Measurements from ENCODE around the gene MMRN1.

MMRN1 gene, protein sequence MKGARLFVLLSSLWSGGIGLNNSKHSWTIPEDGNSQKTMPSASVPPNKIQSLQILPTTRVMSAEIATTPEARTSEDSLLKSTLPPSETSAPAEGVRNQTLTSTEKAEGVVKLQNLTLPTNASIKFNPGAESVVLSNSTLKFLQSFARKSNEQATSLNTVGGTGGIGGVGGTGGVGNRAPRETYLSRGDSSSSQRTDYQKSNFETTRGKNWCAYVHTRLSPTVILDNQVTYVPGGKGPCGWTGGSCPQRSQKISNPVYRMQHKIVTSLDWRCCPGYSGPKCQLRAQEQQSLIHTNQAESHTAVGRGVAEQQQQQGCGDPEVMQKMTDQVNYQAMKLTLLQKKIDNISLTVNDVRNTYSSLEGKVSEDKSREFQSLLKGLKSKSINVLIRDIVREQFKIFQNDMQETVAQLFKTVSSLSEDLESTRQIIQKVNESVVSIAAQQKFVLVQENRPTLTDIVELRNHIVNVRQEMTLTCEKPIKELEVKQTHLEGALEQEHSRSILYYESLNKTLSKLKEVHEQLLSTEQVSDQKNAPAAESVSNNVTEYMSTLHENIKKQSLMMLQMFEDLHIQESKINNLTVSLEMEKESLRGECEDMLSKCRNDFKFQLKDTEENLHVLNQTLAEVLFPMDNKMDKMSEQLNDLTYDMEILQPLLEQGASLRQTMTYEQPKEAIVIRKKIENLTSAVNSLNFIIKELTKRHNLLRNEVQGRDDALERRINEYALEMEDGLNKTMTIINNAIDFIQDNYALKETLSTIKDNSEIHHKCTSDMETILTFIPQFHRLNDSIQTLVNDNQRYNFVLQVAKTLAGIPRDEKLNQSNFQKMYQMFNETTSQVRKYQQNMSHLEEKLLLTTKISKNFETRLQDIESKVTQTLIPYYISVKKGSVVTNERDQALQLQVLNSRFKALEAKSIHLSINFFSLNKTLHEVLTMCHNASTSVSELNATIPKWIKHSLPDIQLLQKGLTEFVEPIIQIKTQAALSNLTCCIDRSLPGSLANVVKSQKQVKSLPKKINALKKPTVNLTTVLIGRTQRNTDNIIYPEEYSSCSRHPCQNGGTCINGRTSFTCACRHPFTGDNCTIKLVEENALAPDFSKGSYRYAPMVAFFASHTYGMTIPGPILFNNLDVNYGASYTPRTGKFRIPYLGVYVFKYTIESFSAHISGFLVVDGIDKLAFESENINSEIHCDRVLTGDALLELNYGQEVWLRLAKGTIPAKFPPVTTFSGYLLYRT

DNA sequence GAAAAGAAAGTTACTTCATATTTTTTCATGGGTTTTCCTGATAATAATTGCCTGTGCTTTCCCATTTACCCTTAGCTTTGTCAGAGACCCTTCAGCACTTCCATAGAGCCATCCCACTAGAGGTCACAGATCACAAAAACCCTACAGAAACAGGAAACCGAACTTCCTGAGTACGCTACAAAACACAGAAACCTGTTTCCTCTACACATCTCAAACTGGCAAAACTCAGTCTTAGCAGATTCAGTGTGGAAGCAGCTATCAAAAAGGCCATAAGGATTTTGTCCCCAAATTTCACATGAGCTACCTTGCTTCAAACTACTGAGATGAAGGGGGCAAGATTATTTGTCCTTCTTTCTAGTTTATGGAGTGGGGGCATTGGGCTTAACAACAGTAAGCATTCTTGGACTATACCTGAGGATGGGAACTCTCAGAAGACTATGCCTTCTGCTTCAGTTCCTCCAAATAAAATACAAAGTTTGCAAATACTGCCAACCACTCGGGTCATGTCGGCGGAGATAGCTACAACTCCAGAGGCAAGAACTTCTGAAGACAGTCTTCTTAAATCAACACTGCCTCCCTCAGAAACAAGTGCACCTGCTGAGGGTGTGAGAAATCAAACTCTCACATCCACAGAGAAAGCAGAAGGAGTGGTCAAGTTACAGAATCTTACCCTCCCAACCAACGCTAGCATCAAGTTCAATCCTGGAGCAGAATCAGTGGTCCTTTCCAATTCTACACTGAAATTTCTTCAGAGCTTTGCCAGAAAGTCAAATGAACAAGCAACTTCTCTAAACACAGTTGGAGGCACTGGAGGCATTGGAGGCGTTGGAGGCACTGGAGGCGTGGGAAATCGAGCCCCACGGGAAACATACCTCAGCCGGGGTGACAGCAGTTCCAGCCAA is at the start of gene MMRN1:
Gene MMRN1 (plus strand): TSS at position 206 of the 902 bp plus-strand sequence. CDS start 118 bp downstream, at position 324.
- DNase-seq (ENCODE audit: low read depth in 2 of 2): no peak

DNA sequence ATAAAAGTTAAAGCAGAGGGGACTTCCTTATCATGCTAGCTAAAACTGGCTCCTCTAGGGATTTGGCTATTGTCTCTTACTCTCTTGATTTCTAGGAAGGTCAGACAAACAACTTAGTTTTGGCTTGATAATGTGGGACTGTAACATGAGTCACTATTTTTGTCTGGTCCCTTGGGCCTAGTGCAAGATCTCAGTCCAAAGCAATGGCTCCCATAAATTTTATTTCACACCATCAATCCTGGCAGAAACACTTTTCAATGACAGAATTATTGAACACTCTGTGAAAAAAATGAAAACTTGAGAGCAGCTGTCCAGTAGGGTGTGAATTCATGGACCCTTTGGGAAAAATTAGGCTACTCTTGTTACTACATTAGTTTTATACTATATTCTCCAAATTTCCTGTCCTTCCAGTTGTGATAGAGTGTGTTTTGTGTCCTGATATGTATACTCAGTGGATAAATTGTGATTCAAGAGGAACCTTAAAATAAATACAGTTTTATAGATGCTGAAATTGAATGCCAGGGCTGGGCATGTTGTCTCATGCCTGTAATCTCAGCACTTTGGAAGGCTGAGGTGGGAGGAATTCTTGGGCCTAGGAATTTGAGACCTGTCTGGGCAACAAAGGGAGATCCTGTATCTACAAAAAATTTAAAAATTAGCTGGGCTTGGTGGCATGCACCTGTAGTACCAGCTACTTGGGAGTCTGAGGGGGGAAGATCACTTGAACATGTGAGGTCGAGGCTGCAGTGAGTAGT is 46.9 kb upstream of the MMRN1 start:
- no peak for DNase-seq (ENCODE audit: low read depth in 2 of 2)

DNA sequence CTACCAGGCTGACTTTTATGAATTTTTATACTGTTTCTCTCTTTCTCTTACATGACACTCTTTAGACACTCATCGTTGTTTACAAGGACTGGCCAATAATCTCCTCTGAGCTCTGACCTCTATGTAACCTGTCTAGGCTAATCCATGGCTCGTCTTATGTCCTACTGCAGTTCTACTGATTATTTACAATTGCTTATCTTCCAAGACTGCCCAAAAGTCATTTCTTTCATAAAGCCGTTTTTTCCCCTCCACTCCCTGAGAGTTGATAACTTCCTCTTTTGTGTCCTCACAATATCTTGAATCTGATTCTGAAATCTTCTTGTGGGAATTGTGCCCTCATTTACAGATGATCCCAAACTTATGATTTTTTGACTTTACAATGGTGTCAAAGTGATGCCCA is 39.4 kb upstream of the MMRN1 start:
- DNase-seq (ENCODE audit: low read depth in 2 of 2): no peak

DNA sequence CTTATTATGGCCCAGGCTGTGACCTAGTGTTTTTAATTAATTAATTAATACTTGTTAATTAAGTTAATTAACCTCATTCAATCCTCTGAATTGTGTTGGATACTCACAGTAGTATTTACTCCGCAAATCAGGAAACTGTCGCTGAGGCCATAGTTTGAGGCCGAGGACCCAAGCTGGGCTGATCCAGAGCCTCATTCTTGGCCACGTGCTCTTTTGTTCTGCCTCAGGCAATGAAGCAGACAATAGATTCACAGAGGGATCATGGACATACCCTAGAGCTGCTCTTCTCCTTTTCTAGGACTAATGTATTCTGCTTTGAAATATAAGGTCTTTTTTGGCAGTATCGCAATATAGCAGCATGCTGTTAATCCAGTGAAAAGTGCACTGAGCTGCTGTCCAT is 33.7 kb upstream of the MMRN1 start:
- DNase-seq (ENCODE audit: low read depth in 2 of 2): no peak

DNA sequence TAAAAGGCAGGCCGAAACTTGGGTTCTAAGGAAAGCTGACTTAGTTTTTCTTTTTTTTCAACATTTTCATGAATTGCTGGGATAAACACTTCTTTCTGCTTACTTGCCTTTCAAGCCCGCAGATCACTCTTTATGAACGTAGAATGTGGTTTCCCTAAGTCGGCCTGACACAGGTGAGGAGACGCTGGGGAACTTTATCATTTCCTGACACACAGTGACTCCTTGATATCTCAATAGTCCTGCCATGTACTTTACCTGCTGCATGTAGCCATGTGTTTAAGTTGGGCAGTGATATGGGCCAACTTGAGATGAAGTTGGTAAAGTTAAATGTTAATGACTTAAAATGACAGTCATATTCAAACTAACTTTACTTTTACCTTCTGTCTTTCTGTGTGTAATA is 31.1 kb upstream of the MMRN1 start:
- no peak for DNase-seq (ENCODE audit: low read depth in 2 of 2)

DNA sequence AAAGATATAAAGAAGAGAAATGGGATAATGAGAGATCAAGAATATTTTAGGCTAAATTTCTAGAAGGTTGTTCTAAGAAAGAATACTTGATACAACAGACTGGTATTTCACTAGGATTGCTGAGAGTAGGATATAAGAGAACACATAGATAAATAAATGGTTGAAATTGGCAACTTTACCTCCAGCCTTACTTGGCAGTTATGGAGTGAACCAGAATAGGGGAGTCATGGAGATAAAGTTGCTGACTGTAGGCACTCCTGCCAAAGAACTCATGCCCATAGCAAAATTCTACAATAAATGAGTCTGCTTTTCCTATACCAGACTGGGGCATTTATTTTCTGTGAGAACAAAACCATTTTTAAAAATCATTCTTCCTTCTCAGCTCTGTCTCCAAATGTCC is 26.4 kb upstream of the MMRN1 start:
- DNase-seq (ENCODE audit: low read depth in 2 of 2): no peak

DNA sequence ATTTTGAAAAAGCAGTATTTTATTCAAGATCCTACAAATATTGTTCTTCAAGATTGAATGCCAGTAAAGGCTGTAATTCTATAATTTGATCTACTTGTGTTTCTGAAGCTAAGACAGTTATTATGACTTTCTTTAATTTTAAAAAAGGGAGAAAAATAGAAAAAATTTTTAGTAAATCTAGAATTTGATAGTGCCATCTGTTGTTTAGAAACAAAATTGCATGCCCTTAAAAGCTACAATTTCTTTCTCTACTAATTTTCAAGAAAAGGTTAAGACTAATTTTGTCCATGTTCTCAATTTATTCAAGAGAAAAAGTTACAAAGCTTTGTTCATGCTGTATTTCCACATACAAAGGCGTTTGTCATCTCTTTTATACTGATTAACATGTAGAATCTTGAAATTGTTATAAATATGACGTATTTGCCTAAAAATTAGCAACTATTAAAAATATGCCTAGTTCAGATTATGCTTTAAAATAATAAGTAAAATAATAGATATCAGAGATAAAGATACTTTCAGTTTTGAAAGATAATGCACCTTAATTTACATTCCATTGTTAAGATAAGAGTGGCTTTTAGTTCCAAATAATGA is 25.6 kb upstream of the MMRN1 start:
- DNase-seq (ENCODE audit: low read depth in 2 of 2): no peak

DNA sequence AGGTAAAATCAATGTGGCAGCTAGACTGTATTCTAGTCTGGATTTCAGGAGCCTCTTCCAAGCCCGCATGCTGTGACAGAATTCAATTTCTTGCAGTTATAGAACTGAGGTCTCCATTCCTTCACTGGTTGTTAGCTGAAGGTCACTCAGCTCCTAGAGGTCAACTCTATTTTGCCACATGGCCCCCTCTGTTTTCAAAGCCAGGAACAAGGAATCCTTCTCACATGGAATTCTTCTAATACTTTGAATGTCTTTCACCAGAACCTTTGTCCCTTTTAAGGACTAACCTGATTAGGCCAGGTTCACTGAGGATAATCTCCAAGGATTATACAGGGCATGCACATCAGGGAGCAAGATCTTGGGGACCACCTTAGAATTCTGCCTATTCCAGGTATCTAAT is 23.4 kb upstream of the MMRN1 start:
- DNase-seq (ENCODE audit: low read depth in 2 of 2): no peak

DNA sequence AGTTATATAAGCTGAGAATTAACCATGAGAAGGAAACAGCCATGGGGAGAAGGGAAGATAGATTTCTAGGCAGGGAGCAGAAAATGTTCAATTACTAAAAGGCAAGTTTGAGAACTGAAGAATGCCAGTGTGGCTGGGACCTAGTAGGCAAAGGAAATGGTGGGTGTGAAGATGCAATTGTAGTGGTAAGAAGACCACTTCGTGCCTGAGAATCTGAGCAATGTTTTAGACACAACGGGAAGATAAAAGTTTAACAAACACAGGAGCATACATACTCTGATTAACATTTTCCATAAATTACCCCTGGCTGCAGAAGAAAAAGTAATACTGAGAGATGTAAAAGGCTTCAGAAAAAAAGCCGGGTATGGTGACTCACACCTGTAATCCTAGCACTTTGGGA is 18.1 kb upstream of the MMRN1 start:
- no peak for DNase-seq (ENCODE audit: low read depth in 2 of 2)

DNA sequence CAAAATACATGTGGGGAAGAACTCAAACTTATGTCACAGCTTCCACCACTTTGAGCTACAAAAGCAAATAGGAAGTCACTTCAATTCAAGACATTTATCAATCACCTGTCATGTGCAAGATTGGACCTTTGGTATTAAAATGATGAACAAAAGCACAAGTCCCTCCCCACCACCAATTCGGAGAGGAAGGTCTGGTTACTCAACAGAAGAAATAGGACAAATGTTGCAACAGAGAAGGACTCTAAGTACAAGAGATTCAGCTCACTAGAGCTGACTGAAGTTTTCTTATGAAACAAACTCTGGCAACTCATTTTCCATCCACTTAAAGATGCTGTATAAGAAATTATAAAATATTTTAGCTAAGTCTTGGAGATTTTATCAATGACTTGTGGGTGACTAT is 16.0 kb upstream of the MMRN1 start:
- no peak for DNase-seq (ENCODE audit: low read depth in 2 of 2)

DNA sequence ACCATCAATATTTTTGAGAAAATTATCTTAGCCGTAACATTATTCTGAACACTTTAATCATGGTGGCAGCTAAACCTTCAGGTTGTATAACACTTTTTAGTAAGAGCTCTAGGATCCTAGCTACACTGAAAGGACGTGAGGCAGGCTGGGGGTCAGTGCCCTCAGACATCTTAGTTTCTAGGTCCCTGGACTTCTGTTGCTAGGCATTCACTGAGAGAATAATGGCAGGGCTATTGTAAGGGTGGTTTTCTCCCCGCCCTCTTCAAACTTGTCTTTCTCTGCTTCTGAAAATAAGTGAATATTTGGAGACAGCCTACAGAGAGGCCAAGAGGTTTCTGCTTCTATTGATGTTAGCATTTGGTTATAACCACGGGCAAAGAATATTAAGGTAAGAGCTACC is 15.4 kb upstream of the MMRN1 start:
- DNase-seq (ENCODE audit: low read depth in 2 of 2): no peak

DNA sequence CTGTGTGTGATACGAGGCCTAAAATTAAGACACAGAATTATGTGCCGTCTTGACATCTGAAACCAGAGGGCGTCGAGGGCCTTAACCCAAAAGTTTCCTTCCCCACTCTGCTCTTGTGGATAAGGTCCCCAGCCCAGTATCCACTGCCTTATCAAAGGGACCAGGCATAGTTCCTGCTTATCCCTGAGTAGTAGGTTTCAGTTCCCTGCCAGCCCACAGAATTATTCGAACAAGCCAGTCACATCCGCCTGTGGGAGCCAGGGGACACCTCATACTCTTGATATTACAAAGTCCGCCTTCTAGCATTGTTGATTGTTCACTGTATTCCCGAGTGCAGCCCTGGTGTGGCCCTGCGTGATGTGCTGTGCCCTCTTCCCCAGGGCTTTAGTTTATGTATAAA is 5.4 kb upstream of the MMRN1 start:
- no peak for DNase-seq (ENCODE audit: low read depth in 2 of 2)

DNA sequence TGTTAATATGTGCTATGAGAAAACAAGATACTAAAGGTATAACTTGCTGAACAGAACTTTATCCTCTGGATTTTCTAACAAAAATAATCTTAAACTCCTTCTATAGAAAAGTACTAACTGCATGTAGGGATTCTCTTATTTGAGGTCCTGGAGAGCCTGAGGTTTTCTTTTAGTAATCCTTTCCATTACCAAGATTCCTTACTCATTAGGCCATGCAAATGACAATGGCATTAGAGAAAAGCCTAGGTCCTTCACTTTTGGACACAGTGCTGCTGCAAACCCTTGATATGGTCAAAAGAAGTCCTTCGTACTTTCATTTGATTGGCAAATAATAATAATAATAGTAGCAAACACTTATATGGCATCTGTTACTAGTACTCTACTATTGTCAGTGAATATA is 3.2 kb downstream of the MMRN1 start:
- no peak for DNase-seq (ENCODE audit: low read depth in 2 of 2)

DNA sequence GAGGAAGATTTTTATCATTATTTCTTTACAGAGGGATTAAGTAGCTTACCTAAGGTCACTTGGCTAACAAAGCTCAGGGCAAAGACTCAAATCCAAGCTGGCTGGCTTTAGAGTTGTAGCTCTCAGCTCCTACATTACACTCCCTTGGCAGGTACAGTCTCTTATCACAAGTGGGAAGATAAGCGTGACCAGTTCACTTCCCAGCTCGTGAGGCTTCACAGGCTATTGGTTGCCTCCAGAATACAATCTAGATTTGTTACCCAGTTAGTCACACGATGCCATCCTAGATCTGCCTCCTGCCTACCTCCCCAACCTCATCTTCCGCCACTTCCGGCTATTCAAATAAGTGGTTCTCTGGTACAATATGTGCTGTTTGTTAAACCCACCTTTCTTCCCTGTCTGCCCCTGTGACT is 3.7 kb downstream of the MMRN1 start:
- no peak for DNase-seq (ENCODE audit: low read depth in 2 of 2)

DNA sequence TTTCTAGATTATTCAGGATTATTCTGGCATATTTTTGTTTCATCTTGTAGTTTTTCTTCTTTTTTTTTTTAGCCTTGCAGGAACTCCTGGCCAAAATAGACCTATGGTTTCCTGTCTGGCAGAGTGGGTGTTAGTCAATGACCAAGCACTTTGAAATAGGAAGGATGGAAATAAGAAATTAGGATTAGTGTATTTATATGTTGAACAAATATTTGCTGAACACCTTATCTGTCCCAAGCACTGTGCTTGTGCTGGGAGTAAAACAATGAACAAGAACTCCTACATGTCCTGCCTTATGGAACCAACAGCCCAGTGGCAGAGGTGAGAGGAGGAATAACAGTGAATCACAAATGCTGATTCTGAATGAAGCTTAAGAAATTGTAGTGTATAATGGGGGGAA is 4.5 kb downstream of the MMRN1 start:
- DNase-seq (ENCODE audit: low read depth in 2 of 2): no peak

DNA sequence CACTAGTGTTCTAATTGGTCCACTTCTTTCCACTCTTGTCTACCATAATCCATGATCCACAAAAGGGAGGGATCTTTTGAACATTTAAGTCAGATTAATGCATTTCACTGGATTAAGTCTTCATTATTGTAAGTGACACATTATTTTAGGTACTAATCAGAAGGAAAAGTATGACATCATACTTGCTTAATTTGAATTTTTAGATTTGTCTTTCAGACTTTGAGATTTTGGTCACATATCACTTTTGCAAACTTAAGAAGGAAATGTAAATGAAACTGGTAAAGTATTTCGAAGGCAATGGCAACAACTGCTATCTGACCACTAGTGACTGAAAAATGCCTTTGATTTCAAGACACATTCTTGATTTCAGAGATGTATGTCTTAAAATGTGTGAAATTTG is 5.2 kb downstream of the MMRN1 start:
- no peak for DNase-seq (ENCODE audit: low read depth in 2 of 2)

DNA sequence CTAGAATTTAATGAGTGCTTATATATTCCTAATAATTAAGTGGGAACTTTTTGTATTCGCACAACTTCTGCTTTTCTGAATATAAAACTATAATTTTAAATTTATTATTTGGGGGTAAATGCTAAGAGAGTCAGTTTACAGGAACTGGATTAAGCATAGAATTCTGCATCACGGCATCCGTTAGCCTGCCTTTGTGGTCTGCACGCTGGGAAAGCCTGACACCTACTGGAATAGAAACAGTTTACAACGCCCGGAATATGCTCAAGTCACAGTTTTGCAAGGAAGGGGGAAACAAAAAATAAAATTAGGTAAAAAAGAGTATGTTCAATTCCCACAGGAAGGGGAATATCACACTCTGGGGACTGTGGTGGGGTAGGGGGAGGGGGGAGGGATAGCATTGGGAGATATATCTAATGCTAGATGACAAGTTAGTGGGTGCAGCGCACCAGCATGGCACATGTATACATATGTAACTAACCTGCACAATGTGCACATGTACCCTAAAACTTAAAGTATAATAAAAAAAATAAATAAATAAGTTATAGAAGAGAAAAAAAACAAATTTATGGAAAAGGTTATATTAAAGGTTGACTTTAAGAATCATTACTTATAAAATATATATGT is 7.3 kb downstream of the MMRN1 start:
- peak; percentile 30 to 32 for DNase-seq (ENCODE audit: low read depth in 2 of 2)

DNA sequence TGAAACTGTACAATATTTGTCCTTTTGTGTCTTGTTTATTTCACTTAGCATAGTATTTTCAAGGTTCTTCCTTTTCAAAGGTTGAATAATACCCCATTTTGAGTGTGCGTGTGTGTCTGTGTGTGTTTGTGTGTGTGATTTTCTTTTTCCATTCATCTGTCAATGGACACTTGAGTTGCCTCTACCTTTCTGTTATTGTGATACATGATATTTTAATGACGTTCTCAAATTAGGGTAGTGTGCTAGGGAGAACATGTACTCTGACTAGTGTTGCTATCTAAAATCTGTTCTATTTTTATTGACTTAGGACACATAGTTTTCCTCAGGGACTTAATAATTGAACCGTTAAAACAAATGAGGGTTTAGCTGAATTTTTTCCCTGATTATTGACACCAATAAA is 9.9 kb downstream of the MMRN1 start:
- DNase-seq (ENCODE audit: low read depth in 2 of 2): no peak

DNA sequence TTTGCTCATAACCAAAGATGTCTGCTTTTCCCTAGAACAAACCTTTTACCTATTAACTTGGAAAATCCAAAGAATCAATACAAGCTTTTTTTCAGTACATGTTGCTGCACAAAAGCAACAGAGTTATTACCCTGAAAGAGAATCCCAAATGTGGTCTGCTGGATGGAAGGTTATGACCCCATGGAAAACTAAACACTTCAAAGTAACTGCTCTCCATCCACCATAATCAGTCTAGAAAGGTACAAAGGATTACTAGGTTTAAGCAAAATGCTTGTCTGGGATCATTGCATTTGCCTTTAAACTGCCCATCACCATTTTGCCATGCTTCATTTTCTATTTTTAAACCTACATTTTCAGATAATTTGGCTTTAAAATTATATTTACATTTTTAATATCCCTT is 11.7 kb downstream of the MMRN1 start:
- DNase-seq (ENCODE audit: low read depth in 2 of 2): no peak
